ENCODE measurements around the gene PIEZO1.

Gene PIEZO1

GRCh38 chr16:88716601-88717001 lies 68.4 kb downstream of the PIEZO1 start:
- no peak for DNase-seq (ENCODE audit: low spot score)

- no peak for DNase-seq (ENCODE audit: low spot score)
These were observed 68.8 kb downstream of the PIEZO1 start for GRCh38 chr16:88716201-88716600.

- DNase-seq (ENCODE audit: low spot score): no peak
These were observed 69.5 kb downstream of the PIEZO1 start for GRCh38 chr16:88715312-88716190.

- DNase-seq (ENCODE audit: low spot score): no peak
These were observed 70.4 kb downstream of the PIEZO1 start for GRCh38 chr16:88714420-88715302.

GRCh38 chr16:88713568-88714419 lies 71.2 kb downstream of the PIEZO1 start:
- no peak for DNase-seq (ENCODE audit: low spot score)

GRCh38 chr16:88713054-88713453 lies 72.0 kb downstream of the PIEZO1 start:
- no peak for DNase-seq (ENCODE audit: low spot score)

- DNase-seq (ENCODE audit: low spot score): no peak
These were observed 72.5 kb downstream of the PIEZO1 start for GRCh38 chr16:88712362-88712979.

- no peak for DNase-seq (ENCODE audit: low spot score)
These were observed 73.2 kb downstream of the PIEZO1 start for GRCh38 chr16:88711750-88712340.

GRCh38 chr16:88710556-88710955 lies 74.5 kb downstream of the PIEZO1 start:
- DNase-seq (ENCODE audit: low spot score): no peak

GRCh38 chr16:88706965-88707826 lies 77.8 kb downstream of the PIEZO1 start:
- DNase-seq (ENCODE audit: low spot score): no peak

- DNase-seq (ENCODE audit: low spot score): peak; percentile 91
These were observed 78.6 kb downstream of the PIEZO1 start, which contains the start of the genes CTU2 and RNF166 for GRCh38 chr16:88706229-88706964. Gene CTU2, plus strand, starts transcription at chr16:88706503. Its CDS starts 28 bp downstream, at chr16:88706531. Gene RNF166, minus strand, starts transcription at chr16:88706408. Its CDS starts 83 bp downstream, at chr16:88706325.

- DNase-seq (ENCODE audit: low spot score): no peak
These were observed 79.2 kb downstream of the PIEZO1 start for GRCh38 chr16:88705801-88706228.

- peak; percentile 65 for DNase-seq (ENCODE audit: low spot score)
These were observed 79.8 kb downstream of the PIEZO1 start for GRCh38 chr16:88705076-88705684.

GRCh38 chr16:88703486-88704309 lies 81.3 kb downstream of the PIEZO1 start:
- peak; percentile 81 for DNase-seq (ENCODE audit: low spot score)

GRCh38 chr16:88702371-88703210 lies 82.4 kb downstream of the PIEZO1 start:
- no peak for DNase-seq (ENCODE audit: low spot score)

GRCh38 chr16:88701581-88702370 lies 83.2 kb downstream of the PIEZO1 start:
- DNase-seq (ENCODE audit: low spot score): no peak
